HEK293 (cell line): ENCODE measurements around the gene ITSN2.

Source experiments
- CTCF ChIA-PET: fragments of 350-600 bp; formaldehyde crosslinking; extraction: SDS; loops from one replicate; lab custom pipeline; 2021; ENCODE audit warnings: antibody characterized with exemption; lab: Yijun Ruan, JAX
- POLR2A ChIA-PET: fragments of 300-600 bp; formaldehyde crosslinking; extraction: SDS; loops from one replicate; lab custom pipeline; 2020; ENCODE audit warnings: antibody characterized with exemption, inconsistent platforms; lab: Yijun Ruan, JAX
- H3K27ac ChIP-seq: fragments of 200-500 bp; sonication (Bioruptor generic); 2 replicates; pipeline ENCODE4 v1.5.1; 2014; ENCODE audit warnings: low read depth, low read length, control low read depth, inconsistent platforms; ENCODE audit errors: extremely low read depth
- H3K36me3 ChIP-seq, 2 experiments: fragments of 200-500 bp in 1 of 2; sonication (Bioruptor generic) in 1 of 2; 1 replicate in 1 of 2; 2 replicates in 1 of 2; pipeline ENCODE4 v1.5.1; 2014 to 2017; ENCODE audit warnings: inconsistent platforms in 2 of 2, low read length in 2 of 2; ENCODE audit not compliant: control insufficient read depth in 2 of 2, insufficient read depth in 1 of 2
- H3K4me1 ChIP-seq: fragments of 200-500 bp; sonication (Bioruptor generic); 2 replicates; pipeline ENCODE4 v1.5.1; 2014; ENCODE audit warnings: mild to moderate bottlenecking, low read length, inconsistent platforms; ENCODE audit not compliant: control insufficient read depth, insufficient read depth
- H3K4me3 ChIP-seq: 2 replicates; pipeline ENCODE4 v1.5.1; 2011; ENCODE audit warnings: low read depth, mild to moderate bottlenecking, control low read depth, low read length, moderate library complexity
- H3K9me3 ChIP-seq: fragments of 200-500 bp; sonication (Bioruptor generic); 2 replicates; pipeline ENCODE4 v1.5.1; 2014; ENCODE audit warnings: low read depth, low read length, inconsistent platforms; ENCODE audit not compliant: control insufficient read depth, insufficient read depth
- AEBP2 ChIP-seq: fragments of 450-650 bp; formaldehyde crosslinking; IDR thresholded peaks from 2 replicates; pipeline ENCODE4 v1.5.1; 2016; ENCODE audit warnings: missing biosample characterization, missing genetic modification characterization, borderline replicate concordance
- EGR2 ChIP-seq: fragments of 450-650 bp; formaldehyde crosslinking; IDR thresholded peaks from 2 replicates; pipeline ENCODE4 v1.5.1; 2016; ENCODE audit warnings: low read depth, missing biosample characterization, missing genetic modification characterization
- GFI1B ChIP-seq: fragments of 450-650 bp; formaldehyde crosslinking; IDR thresholded peaks from 2 replicates; pipeline ENCODE4 v1.5.1; 2016; ENCODE audit warnings: missing biosample characterization, missing genetic modification characterization
- HOXD13 ChIP-seq: sonication (generic); formaldehyde crosslinking; IDR thresholded peaks from 2 replicates; pipeline ENCODE4 v1.8.0; 2022; ENCODE audit warnings: missing genetic modification reagents, borderline replicate concordance
- REPIN1 ChIP-seq: fragments of 450-650 bp; formaldehyde crosslinking; IDR thresholded peaks from 2 replicates; pipeline ENCODE4 v1.5.1; 2017; ENCODE audit warnings: missing biosample characterization, missing genetic modification characterization, low read depth
- SALL2 ChIP-seq: fragments of 450-650 bp; formaldehyde crosslinking; IDR thresholded peaks from 2 replicates; pipeline ENCODE4 v1.5.0; 2017; ENCODE audit warnings: missing biosample characterization, mild to moderate bottlenecking, missing genetic modification characterization, borderline replicate concordance
- ZBTB17 ChIP-seq: fragments of 450-650 bp; formaldehyde crosslinking; IDR thresholded peaks from 2 replicates; pipeline ENCODE4 v1.5.1; 2016; ENCODE audit warnings: missing biosample characterization, missing genetic modification characterization
- ZFHX2 ChIP-seq: fragments of 450-650 bp; formaldehyde crosslinking; conservative IDR thresholded peaks from 2 replicates; pipeline ENCODE4 v1.5.1; 2016; ENCODE audit warnings: missing biosample characterization, missing genetic modification characterization
- ZNF157 ChIP-seq: fragments of 450-650 bp; formaldehyde crosslinking; IDR thresholded peaks from 2 replicates; pipeline ENCODE4 v1.5.1; 2016; ENCODE audit warnings: missing biosample characterization, missing genetic modification characterization
- ZNF16 ChIP-seq: fragments of 450-650 bp; formaldehyde crosslinking; IDR thresholded peaks from 2 replicates; pipeline ENCODE4 v1.5.1; 2016; ENCODE audit warnings: low read depth, missing biosample characterization, missing genetic modification characterization
- ZNF184 ChIP-seq: fragments of 450-650 bp; IDR thresholded peaks from 2 replicates; pipeline ENCODE4 v1.5.1; 2018; ENCODE audit warnings: missing biosample characterization, mild to moderate bottlenecking, missing genetic modification characterization
- ZNF335 ChIP-seq: fragments of 450-650 bp; formaldehyde crosslinking; conservative IDR thresholded peaks from 2 replicates; pipeline ENCODE4 v1.5.1; 2016; ENCODE audit warnings: missing biosample characterization, missing genetic modification characterization
- ZNF510 ChIP-seq: fragments of 450-650 bp; formaldehyde crosslinking; IDR thresholded peaks from 2 replicates; pipeline ENCODE4 v1.5.1; 2018; ENCODE audit warnings: mild to moderate bottlenecking, missing genetic modification characterization, missing biosample characterization; ENCODE audit not compliant: insufficient replicate concordance
- ZNF513 ChIP-seq: fragments of 450-650 bp; IDR thresholded peaks from 2 replicates; pipeline ENCODE4 v1.5.1; 2018; ENCODE audit warnings: missing biosample characterization, missing genetic modification characterization
- ZNF530 ChIP-seq: fragments of 450-650 bp; formaldehyde crosslinking; IDR thresholded peaks from 2 replicates; pipeline ENCODE4 v1.5.1; 2016; ENCODE audit warnings: low read depth, missing biosample characterization, missing genetic modification characterization
- ZNF555 ChIP-seq: fragments of 450-650 bp; formaldehyde crosslinking; conservative IDR thresholded peaks from 2 replicates; pipeline ENCODE4 v1.5.1; 2017; ENCODE audit warnings: missing biosample characterization, mild to moderate bottlenecking, missing genetic modification characterization, inconsistent platforms
- ZNF658 ChIP-seq: fragments of 450-650 bp; formaldehyde crosslinking; IDR thresholded peaks from 2 replicates; pipeline ENCODE4; 2016; ENCODE audit warnings: missing biosample characterization, missing genetic modification characterization
- ZNF664 ChIP-seq: fragments of 450-650 bp; formaldehyde crosslinking; IDR thresholded peaks from 2 replicates; pipeline ENCODE4 v1.5.1; 2016; ENCODE audit warnings: missing biosample characterization, missing genetic modification characterization
- ZNF692 ChIP-seq: fragments of 450-650 bp; formaldehyde crosslinking; IDR thresholded peaks from 2 replicates; pipeline ENCODE4 v1.5.1; 2016; ENCODE audit warnings: missing biosample characterization, missing genetic modification characterization
- ZNF704 ChIP-seq: fragments of 450-650 bp; formaldehyde crosslinking; IDR thresholded peaks from 2 replicates; pipeline ENCODE4 v1.5.1; 2016; ENCODE audit warnings: missing biosample characterization, missing genetic modification characterization
- ZNF747 ChIP-seq: fragments of 450-650 bp; formaldehyde crosslinking; IDR thresholded peaks from 2 replicates; pipeline ENCODE4 v1.5.1; 2016; ENCODE audit warnings: missing biosample characterization, missing genetic modification characterization
- ZSCAN23 ChIP-seq: fragments of 450-650 bp; formaldehyde crosslinking; IDR thresholded peaks from 2 replicates; pipeline ENCODE4 v1.5.1; 2016; ENCODE audit warnings: missing biosample characterization, missing genetic modification characterization
- TF ChIP-seq, protein P1 (sequence below): fragments of 450-650 bp; formaldehyde crosslinking; IDR thresholded peaks from 2 replicates; pipeline ENCODE4 v1.5.1; 2016; ENCODE audit warnings: missing biosample characterization, missing genetic modification characterization

ITSN2 gene

DNA sequence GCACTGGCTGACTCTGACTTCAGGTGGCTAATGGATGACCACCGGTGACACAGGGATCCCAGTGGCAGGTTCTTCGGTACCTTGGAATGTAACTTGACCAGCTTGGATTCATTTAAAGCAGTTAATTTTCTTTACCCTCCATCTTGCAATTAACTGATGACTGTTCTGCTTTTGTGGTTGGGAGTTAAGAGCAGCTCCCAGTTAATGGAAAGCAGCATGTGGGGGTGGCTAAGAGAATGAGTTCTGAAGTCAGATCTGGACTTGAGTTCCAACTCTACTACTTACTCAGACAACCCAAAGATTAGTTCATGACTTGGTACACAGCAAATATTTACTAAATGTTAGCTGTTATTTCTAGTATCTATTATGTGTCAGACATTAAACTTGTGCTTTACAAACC lies 127.0 kb downstream of the ITSN2 start:
- POLR2A ChIA-PET = no interaction called here
- Histone ChIP-seq H3K4me3 (no peak overlapping the region), H3K27ac (no peak overlapping the region), H3K36me3 (no peaks in the 10 kb centered on the region), H3K9me3 (no peaks in the 10 kb centered on the region), H3K4me1 (peaks cover 2% of the 10 kb centered on the region)
- CTCF ChIA-PET = interaction anchor here (1.1 kb wide), 1 partner anchor 152 kb away, joined by 3 read pairs; no protein-coding TSS in a partner anchor
- TF ChIP-seq ZNF335 (tag by site-specific recombination) (no peak), REPIN1 (no peak), ZNF747 (tag by site-specific recombination) (no peak)

GRCh38 chr2:24231461-24231881 lies 128.9 kb downstream of the ITSN2 start:
- TF ChIP-seq ZNF16 (tag by site-specific recombination) (no peak), EGR2 (peak; percentile 51; the same call in 1 of the 2 replicates), ZFHX2 (peak; percentile 54)
- Histone ChIP-seq H3K27ac (no peak overlapping the region), H3K4me3 (no peak overlapping the region), H3K9me3 (no peaks in the 10 kb centered on the region), H3K36me3 (no peaks in the 10 kb centered on the region), H3K4me1 (no peaks in the 10 kb centered on the region)
- ChIA-PET CTCF (interaction anchor here (0.7 to 0.8 kb wide), 2 partner anchors 45 to 97 kb away, joined by 3 to 5 read pairs; no protein-coding TSS in a partner anchor), POLR2A (no interaction called here)

GRCh38 chr2:24228470-24228869 lies 131.9 kb downstream of the ITSN2 start:
- H3K4me1 ChIP-seq = no peaks in the 10 kb centered on the region
- no peak overlapping the region for H3K4me3 ChIP-seq
- no peaks in the 10 kb centered on the region for H3K36me3 ChIP-seq
- no peaks in the 10 kb centered on the region for H3K9me3 ChIP-seq
- POLR2A ChIA-PET = no interaction called here
- CTCF ChIA-PET = interaction anchor here (0.7 to 0.8 kb wide), 2 partner anchors 121 to 625 kb away, joined by 3 read pairs; no protein-coding TSS in a partner anchor
- H3K27ac ChIP-seq = no peak overlapping the region
- no peak for TF ChIP-seq SALL2 (tag by site-specific recombination)
- no peak for TF ChIP-seq ZNF157 (tag by site-specific recombination)
- TF ChIP-seq ZNF16 (tag by site-specific recombination) = no peak
- TF ChIP-seq ZNF335 (tag by site-specific recombination) = 0 out of 2 replicates have a peak, but pooled peaks have one; percentile 19
- TF ChIP-seq ZNF664 (tag by site-specific recombination) = no peak
- no peak for TF ChIP-seq AEBP2 (tag by site-specific recombination)
- TF ChIP-seq ZNF184 (tag by site-specific recombination) = no peak
- TF ChIP-seq, protein P1, sequence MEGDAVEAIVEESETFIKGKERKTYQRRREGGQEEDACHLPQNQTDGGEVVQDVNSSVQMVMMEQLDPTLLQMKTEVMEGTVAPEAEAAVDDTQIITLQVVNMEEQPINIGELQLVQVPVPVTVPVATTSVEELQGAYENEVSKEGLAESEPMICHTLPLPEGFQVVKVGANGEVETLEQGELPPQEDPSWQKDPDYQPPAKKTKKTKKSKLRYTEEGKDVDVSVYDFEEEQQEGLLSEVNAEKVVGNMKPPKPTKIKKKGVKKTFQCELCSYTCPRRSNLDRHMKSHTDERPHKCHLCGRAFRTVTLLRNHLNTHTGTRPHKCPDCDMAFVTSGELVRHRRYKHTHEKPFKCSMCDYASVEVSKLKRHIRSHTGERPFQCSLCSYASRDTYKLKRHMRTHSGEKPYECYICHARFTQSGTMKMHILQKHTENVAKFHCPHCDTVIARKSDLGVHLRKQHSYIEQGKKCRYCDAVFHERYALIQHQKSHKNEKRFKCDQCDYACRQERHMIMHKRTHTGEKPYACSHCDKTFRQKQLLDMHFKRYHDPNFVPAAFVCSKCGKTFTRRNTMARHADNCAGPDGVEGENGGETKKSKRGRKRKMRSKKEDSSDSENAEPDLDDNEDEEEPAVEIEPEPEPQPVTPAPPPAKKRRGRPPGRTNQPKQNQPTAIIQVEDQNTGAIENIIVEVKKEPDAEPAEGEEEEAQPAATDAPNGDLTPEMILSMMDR (tag by site-specific recombination) = peak; percentile 32; the same call in 1 of the 2 replicates
- TF ChIP-seq ZSCAN23 = no peak
- 0 out of 2 replicates have a peak, but pooled peaks have one; percentile 24 for TF ChIP-seq ZBTB17
- no peak for TF ChIP-seq ZNF530
- no peak for TF ChIP-seq GFI1B
- no peak for TF ChIP-seq ZNF555 (tag by site-specific recombination)
- TF ChIP-seq ZNF513 = no peak
- no peak for TF ChIP-seq ZNF510 (tag by site-specific recombination)
- no peak for TF ChIP-seq ZNF704
- TF ChIP-seq ZNF692 = no peak
- TF ChIP-seq ZNF658 = no peak
- no peak for TF ChIP-seq HOXD13
